ENCODE data around the gene PNLDC1.

GRCh38 chr6:159838020-159838744, 38.1 kb downstream of the PNLDC1 start:
- TF ChIP-seq, protein P1, sequence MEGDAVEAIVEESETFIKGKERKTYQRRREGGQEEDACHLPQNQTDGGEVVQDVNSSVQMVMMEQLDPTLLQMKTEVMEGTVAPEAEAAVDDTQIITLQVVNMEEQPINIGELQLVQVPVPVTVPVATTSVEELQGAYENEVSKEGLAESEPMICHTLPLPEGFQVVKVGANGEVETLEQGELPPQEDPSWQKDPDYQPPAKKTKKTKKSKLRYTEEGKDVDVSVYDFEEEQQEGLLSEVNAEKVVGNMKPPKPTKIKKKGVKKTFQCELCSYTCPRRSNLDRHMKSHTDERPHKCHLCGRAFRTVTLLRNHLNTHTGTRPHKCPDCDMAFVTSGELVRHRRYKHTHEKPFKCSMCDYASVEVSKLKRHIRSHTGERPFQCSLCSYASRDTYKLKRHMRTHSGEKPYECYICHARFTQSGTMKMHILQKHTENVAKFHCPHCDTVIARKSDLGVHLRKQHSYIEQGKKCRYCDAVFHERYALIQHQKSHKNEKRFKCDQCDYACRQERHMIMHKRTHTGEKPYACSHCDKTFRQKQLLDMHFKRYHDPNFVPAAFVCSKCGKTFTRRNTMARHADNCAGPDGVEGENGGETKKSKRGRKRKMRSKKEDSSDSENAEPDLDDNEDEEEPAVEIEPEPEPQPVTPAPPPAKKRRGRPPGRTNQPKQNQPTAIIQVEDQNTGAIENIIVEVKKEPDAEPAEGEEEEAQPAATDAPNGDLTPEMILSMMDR (IDR thresholded peaks at IDR 0.05), result no peak
- no peak for TF ChIP-seq POLR2A (IDR thresholded peaks at IDR 0.05)

Data from sigmoid colon (tissue), 3 donors.